HPDE6-E6E7 (cell line): ENCODE measurements around the gene NCOR2.
"Not testable (repeated sequence)": the region's sequence is repeated elsewhere in the genome, so short reads cannot be mapped to it uniquely, and the experiment has no call there.

Source experiments
- DNase-seq: peaks from one replicate; pipeline ENCODE4 v3.0.0; 2011; ENCODE audit warnings: missing footprints; ENCODE audit errors: extremely low spot score

NCOR2 gene

DNA sequence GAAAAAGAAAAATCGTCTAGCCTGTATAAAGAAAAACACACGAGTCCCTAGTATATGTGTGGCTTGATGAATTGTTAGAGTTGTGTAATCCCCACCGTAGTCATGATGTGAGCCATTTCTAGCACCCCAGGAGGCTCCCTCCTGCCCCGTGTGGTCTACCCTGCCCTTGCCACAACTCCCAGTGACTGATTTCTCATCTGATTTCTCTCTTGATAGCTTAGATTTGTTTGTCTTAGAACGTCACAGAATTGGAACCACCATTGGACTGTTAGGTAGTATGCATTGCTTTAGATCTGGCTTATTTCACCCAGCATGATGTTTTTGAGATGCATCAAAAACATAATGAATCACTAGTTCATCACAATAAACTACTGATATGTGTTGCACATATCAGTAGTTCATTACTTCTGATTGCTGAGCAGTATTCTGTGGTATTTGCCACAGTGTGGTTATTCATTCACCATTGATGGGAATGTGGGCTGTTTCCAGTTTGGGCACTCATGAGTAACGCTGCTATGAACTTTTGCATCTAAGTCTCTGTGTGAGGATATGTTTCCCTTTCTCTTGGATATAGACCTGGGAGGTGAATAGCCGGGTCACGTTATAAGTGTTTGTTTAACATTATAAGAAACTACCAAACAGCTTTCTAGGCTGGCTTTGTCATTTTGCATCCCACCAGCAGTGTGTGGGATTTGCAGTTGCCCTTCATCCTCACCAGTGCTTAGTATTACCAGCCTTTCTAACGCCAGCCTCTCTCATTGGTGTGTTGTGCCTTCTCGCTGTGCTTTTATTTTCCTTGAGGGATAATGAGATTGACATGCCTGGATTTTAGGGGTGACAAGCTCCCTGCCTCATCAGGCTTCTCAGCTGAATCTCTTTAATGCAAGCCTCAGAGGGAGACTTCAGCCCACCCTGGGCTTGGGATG is 31.9 kb upstream of the NCOR2 start:
- no peak for DNase-seq

DNA sequence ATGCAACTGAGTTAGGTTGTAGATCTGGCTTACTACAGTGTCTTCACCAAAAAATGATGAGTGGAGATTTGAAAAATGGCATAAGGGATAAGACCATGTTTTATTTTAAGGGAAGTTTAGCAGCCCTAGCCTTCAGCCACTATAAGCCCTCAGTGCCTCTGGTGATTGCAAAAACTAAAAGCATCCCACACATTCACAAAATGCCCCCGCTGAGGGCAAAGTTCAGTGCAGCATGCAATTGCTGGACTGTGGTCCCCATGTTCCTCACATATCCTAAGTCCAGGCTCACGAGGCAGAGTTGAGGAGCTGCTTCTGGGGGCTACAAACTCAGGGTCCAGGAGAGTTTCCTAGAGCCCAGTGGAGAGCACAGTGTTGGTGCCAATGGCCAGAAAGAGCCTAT is 29.6 kb upstream of the NCOR2 start:
- DNase-seq, result no peak

DNA sequence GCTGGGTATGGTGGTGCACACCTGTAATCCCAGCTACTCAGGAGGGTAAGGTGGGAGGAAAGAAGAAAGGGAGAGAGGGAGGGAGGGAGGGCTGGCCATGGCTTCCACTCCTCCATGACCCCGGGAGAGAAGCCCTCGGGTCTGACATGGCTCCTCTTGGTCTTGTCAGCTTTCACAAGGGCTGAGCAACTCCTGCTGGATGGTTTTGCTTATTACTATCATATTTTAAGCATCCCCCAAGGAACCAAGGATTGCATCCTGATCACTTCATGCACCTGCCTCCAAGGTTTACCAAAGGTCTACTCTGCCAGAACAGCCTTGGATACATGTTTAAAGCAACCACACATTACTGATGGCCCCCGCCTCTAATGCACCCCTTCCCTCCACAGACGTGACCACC is 28.0 kb upstream of the NCOR2 start:
- DNase-seq, result no peak

DNA sequence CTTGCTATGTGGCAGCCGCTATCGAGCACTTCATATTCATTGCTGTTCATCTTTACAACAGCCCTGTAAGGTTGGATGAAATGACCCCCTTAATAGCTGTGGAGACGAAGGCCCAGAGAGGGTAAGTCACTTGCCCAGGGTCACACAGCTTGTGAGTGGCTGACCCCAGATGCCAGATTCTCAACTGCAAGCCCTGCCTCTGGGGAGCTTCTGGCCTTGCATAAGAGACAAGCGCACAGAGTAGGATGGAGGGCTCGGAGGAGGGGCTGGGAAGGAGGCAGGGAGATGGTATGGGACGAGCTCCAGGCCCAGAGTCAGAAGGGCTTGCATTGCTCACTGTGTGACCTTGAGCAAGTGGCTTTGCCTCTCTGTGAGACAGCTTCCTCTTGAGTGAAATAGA is 27.4 kb upstream of the NCOR2 start:
- no peak for DNase-seq

DNA sequence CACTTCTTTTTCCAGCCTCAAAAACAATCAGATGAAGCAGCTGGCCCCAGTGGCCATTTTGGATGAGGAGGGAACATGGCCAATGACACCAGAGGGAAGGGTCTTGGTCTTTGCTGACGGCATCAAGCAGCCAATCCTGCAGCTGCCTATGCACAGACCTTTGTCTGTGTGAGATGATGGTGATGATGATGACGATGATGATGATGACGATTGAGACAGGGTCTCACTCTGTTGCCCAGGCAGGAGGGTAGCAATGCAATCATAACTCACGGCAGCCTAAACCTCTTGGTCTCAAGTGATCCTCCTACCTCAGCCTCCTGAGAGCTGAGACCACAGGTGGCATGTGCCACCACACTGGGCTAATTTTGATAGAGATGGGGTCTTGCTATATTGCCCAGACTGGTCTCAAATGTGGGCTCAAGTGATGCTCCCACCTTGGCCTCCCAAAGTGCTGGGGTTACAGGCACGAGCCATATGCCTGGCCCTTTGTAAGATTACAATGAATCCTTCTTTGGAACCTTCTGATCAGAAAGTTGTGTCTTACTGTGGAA is 26.5 kb upstream of the NCOR2 start:
- DNase-seq, result no peak

DNA sequence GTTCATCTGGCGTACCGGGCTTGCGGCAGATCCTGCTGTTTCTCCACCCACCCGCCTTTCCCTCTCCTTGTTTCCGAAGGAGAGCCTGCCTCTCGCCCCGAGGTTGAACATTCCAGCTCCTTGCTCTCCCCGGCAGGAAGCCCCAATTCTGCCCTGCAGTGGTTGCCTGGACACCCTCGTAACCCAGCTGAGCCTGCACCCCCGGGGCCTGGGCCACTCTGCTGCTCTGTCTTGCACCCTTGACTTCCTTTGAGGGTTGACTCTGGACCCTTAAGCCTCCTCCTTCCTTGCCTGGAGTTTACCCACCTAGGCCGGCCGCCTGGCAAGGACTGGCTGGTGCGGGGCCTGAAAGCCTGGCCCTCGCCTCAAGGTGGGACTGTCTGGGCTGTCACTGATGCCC is 25.8 kb upstream of the NCOR2 start:
- no peak for DNase-seq

DNA sequence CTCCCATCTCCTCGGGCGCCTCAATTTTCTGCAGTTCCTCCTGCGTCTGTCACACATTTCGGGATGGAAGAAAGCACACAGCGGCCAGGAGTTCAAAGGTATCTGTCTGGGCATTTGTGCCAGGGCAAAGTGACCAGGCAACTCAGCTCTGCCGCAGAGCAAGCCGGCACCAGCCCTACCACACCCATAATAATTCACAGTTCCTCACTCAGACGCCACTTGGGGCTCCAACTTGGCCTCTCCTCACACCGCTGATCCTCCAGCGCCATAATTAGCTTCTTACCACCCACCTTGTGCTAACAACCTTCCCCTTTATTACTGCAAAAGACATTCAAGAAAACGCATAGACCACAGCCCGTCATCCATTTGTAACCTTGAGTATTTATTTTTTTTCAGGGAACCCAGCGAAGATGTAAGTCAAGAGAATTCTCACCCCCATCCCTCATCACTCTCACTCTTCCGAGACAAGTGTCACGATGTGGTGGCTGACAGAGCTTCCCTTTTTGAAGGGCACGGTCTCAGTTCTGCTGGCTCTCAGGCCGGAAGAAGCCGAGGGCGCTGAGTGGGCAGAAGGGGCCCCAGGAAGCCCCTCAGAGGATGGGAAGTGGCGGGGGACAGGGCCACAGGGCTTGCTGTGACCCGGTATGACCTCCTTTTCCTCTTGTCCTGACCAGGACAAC is 25.2 kb upstream of the NCOR2 start:
- DNase-seq, result no peak

DNA sequence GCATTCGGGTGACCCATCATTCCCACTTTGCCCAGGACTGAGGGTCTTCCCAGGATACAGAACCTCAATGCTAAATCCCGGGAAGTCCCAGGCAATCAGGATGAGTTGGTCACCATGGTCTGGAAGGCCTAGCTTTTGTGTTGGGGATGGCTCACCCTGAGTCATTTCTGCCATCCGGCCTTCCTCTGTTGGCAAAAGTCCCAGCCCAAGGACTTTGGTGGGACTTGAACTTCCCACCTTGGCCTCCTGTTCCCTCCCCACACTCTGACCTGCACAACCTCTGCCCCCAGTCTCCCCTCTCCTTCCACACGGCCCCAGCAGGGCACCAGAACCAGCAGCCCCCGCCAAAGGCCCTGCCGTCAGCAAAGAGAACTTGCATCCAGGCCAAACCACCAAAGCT is 24.6 kb upstream of the NCOR2 start:
- DNase-seq, result peak; percentile 80

DNA sequence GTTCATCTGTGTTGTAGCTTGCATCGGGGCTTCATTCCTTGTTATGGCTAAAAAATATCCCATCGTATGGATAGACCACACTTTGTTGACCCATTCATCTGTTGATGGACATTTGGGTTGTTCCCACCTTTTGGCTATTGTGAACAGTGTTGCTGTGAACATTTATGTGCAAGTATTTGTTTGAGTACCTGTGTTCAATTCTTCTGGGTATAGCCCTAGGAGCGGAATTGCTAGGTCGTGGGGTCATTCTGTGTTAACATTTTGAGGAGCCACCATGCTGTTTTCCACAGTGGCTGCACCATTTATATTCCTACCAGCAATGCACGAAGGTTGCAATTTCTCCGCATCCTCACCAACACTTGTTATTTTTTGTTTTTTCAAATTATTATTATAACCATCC is 23.0 kb upstream of the NCOR2 start:
- no peak for DNase-seq

DNA sequence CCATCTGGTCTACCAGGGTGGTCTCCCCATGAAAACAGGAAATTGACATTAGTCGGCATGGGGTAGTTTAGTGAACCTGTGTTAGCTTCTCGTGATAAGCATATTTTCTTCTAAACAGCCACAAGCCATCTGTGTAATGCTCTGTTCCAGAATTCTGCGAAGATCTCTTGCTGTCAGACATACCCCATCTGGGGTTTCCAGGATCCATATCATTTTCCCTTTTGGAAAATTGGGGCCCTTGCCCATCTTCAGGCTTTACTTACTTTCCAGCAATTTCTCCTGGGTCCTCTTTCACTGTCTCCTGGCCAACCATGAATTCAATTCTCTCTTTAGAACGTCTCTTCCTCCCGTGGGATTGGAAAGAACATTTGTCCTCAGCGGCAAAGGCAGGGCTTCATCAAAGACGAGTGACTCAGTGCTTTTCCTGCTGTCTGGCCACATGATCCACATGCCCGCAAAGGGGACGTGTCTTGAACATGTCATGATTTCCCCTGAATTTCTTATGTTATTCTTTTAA is 21.4 kb upstream of the NCOR2 start:
- peak; percentile 76 for DNase-seq

DNA sequence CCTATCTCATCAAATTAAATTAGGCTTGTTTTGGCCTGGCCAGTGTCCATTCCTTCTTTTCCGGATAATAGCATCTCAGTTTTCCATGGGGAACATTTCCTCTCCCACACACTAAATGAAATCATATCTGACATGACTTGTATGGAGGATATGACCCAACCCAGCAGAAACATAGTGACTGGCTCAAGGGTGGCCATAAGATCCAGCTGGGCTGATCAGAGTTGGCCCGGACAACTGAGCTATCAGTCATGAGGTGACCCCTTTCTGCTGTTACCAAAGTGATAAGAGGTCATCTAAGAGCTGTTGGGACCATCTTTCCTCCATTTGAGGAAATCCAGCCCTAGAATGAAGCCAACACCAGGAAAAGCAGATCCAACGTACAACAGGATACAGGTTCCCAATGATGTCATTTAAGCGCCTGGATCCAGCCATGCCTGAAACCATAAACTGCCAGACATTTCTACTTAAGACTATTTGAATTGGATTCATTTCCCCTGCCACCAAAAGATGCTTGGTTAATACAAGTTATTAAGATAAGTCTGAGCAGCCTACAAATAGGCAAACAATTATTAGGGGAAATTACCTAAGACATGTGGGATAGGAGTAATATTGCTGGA is 20.7 kb upstream of the NCOR2 start:
- DNase-seq, result no peak

DNA sequence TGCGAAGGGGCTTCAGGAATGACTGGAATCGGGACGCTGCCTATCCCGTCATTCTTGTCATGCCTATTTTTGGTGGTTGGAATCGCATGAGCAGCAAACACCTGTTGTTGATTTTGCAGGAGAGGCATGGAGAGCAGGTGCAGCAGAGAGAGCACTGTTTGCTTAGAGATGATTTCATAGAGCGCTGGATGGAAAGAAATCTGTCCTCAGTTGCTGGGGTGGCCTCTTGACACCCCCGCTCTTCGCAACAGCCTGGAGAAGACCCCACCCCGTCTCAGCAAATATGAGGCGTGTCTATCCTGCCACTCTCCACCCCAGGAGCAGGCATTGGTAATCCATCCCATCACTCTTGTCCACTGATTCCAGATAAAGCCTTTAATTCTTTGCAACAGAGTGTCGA is 19.3 kb upstream of the NCOR2 start:
- no peak for DNase-seq

DNA sequence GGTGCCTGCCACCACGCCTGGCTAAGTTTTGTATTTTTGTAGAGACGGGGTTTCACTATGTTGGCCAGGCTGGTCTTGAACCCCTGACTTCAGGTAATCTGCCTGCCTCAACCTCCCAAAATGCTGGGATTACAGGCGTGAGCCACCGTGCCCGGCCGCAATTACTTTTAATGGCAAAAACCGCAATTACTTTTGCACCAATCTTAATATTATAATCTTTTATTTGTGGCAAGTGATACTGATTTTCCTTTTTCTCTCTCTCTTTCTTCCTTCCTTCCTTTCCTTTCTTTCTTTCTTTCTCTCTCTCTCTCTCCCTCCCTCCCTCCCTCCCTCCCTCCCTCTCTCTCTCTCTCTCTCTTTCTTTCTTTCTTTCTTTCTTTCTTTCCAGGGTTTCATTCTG is 17.1 kb upstream of the NCOR2 start:
- DNase-seq, result not testable (repeated sequence)

DNA sequence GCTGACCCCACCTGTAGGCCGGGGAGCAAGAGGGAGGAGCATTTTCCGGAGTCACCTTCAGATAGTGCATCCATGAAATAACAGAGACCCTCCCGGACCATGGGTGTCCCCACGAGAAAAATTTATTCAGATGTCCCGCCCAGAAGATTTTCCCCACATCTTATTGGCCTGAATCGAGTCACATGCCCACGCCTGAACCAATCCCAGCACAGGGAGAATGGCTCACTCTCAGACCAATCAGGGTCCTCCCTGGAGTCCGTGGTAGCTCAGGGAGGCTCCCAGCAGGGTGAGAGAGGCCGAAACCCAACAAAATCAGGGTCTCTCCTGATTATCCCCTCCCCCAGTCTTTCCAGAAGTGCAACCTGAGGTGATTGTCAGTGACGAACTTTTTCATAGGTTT is 16.4 kb upstream of the NCOR2 start:
- no peak for DNase-seq

DNA sequence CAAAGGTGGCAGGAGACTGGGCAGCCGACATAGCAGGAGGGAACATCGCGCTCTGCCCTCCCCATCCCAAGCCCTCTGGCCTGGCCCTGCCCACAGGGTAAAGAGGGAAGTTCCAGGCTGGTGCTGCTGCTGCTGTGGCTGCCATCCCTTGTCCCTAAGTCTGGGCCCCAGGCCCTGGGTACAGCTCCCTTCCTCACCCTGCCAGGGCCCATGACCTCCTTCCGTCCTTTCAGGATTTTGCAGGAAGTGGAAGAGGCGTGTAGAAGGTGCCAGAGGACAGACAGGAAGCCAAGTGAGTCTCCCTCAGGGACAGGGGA is 14.7 kb upstream of the NCOR2 start:
- no peak for DNase-seq

DNA sequence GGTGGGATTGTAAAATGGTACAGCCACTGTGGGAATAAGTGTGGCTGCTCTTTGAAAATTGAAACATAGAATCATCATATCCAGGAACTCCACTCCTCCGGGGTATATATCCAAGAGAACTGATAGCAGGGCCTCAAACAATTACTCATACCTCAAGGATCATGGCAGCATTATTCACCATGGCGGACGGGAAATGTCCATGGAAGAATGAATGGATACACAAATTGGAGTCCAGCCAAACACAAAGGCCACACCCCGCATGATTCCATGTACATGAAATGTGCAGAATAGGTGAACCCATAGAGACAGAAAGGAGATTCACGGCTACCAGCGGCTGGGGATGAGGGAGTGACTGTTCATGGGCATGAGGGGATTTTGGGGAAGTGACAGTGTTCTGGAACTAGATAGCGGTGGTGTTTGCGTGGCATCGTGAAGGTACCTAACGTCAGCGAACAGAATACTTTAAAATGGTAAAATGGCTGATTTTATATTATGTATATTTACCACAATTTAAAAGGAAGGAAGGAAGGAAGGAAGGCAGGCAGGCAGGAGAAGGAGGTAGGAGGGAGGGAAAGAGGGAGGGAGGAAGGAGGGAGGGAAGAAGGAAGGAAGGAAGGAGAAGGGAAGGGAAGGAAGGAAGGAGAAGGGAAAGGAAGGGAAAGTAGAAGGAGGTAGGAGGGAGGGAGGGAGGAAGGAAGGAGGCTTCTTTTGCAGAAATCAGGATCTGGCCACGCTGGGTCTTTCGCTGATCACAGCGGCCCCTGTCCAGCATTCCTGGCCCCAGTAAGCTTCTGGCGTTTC is 14.1 kb upstream of the NCOR2 start:
- DNase-seq, result peak; percentile 41

DNA sequence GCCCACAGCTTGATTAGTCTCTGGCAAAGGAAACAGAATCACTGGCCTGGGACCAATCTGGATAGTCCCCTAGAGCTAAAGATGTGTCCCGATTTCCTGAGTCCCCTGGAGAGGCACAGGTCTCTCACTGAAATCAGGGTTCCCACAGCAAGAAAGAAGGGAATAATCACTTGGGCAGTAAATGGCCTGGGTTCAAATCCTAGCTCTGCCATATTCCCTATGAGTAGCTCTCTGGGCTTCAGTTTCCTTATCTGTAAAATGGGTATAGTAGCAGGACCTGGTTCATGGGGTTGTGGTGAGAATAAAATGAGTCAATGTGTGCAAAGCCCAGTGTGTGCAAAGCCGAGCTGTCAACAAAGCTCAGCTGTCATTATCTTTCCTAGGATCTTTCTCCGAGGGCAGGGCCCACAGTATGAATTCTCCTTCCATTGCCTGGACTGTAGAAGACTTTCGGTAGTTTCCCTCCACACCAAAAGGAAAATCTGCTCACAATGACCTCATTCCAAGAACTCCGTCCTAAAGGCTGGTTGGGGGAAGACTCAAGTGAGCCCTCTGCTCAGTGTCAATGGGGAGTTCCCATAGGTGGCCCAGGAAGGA is 12.6 kb upstream of the NCOR2 start:
- no peak for DNase-seq

DNA sequence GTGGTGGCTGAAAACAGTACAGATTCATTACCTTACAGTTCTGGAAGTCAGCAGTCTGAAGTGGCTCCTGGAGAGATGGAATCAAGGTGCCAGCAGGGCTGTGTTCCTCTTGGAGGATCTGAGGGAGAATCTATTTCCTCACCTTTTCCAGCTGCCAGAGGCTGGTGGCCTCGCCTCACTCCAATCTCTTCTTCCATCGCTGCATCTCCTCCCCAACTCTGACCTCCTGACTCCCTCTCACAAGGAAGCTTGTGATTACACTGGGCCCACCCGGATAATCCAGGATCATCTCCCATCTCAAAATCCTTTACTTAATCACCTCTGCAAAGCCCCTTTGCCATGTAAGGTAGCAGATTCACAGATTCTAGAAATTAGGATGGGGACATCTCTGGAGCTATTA is 11.4 kb upstream of the NCOR2 start:
- DNase-seq, result no peak

DNA sequence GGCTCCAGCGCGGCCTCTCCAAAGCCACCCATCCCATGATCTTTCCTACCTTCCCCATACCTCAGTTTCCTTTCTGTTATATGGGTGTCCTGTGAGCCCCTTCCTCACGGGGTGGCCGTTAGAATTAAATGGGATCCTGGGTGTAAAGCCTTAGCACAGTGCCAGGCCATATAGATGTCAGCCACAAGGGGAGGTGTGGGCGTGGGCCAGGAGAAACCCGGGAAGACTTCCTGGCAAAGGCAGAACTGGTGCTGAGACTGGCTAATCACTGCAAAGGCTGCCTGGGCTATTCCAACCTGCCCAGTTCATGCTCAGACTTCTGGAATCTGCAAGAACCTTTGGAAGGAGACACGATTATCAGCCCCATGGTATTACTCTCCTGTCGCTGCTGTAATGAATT is 11.0 kb upstream of the NCOR2 start:
- no peak for DNase-seq

DNA sequence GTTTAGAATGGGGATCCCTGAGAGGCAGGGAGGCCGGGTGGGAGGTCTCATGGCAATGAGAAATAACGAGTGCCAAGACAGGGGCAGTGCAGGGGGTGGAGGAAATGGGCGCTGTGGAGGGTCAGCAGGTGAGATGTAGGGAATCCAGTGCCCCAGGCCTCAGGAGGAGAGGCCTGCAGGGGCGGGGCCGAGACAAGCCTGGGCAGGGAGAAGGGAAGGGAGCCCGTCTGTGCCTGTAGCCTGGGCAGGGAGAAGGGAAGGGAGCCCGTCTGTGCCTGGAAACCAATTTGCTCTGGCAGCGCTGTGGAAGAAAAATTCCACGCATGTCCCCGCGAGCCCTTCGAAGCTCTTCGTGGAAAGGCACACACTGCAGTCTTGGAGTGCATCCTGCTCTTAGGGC is 10.6 kb upstream of the NCOR2 start:
- peak; percentile 74 for DNase-seq

DNA sequence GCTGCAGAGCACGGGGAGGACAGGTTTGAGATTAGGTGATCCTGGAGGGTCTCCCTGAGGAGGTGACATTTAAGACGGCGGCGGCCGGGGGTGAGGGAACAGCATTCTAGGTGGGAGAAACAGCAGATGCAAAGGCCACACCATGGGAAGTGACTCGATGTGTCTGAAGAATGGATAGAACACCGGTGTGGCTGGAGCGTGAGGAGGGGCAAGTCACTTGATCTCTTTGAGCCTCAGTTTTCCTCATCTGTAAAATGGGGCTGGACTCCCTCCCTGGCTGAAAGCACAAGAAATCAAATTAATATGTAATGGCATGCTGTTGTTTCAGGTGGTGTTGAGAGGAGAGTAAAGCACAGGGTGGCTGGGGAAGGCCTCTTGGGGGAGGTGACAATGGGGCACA is 10.0 kb upstream of the NCOR2 start:
- DNase-seq, result no peak
